Measurements from ENCODE around the gene PLPPR5. TPM values are rescaled to one million over a fixed set of nuclear protein-coding genes. Genes with fewer than 3 reads are reported as not detected.
A peak's percentile ranks its signal among the peaks of the same experiment; 100 is the strongest.

Gene PLPPR5
- total and polyA plus RNA-seq, 10 of the 15 experiments (the other 5 are each of a cell fraction or from before 2014, with no cell fraction given) = under 0.01 to 0.11 (median 0.02) TPM; not detected in 7

- no peak overlapping the region for H2AFZ ChIP-seq (ENCODE audit: control insufficient read depth, low read depth, low read length)
- no peak overlapping the region for H3K27ac ChIP-seq (ENCODE audit: control insufficient read depth, insufficient read depth)
- no peak overlapping the region for H3K4me2 ChIP-seq (ENCODE audit: control insufficient read depth, insufficient read depth)
- no peaks in the 10 kb centered on the region for H3K4me1 ChIP-seq (ENCODE audit: control insufficient read depth, insufficient read depth, low read length)
- intact Hi-C loops (cut with micrococcal nuclease; ENCODE audit: unreplicated experiment) (no loop called here), in situ Hi-C loops (cut with MboI) (no loop called here)
- 5% methylated on average over 1 of the region's 1 CpG for WGBS (ENCODE audit: insufficient coverage, insufficient replicate concordance, low lambda C conversion rate, missing lambda C conversion rate)
- no peaks in the 10 kb centered on the region for H3K79me2 ChIP-seq (ENCODE audit: control insufficient read depth, insufficient read depth, low read length)
- no peaks in the 10 kb centered on the region for H3K27me3 ChIP-seq (replicated peaks in 1 of 2; ENCODE audit: control insufficient read depth in 2 of 2, insufficient read depth in 2 of 2, low read length in 1 of 2)
- FAIRE-seq = no peak
- BruUV-seq (replicated peaks) = no TSS peak
- no peak for DNase-seq (ENCODE audit: low read depth, low spot score)
- no peak overlapping the region for H3K4me3 ChIP-seq
- POLR2A ChIA-PET = no interaction called here
- RAD21 ChIA-PET (ENCODE audit: unreplicated experiment) = interaction anchor here (1.4 kb wide), 1 partner anchor 16 kb away, joined by 4 read pairs; no protein-coding TSS in a partner anchor
- H4K20me1 ChIP-seq (ENCODE audit: control insufficient read depth, insufficient read depth) = no peaks in the 10 kb centered on the region
- SMC1A ChIA-PET (ENCODE audit: uncharacterized antibody, unreplicated experiment) = interaction anchor here (0.7 kb wide), 1 partner anchor 35 kb away, joined by 3 read pairs; no protein-coding TSS in a partner anchor
- TF ChIP-seq IKZF2 (IDR thresholded peaks at IDR 0.05) (no peak), SMAD5 (IDR thresholded peaks at IDR 0.05; ENCODE audit: low read depth) (no peak), BCLAF1 (IDR thresholded peaks at IDR 0.05) (no peak)
- no peaks in the 10 kb centered on the region for H3K36me3 ChIP-seq (ENCODE audit: control insufficient read depth in 2 of 2, insufficient read depth in 2 of 2, low read length in 1 of 2)
- no peak for ATAC-seq
- CTCF ChIA-PET = no interaction called here
- H3K9me3 ChIP-seq (replicated peaks; ENCODE audit: control insufficient read depth, insufficient read depth, low read length) = no peaks in the 10 kb centered on the region
- H3K9ac ChIP-seq (ENCODE audit: control insufficient read depth, insufficient read depth, low read length) = no peak overlapping the region
Measured at GRCh38 chr1:98924977-98925376, 79.7 kb downstream of the PLPPR5 start.

GRCh38 chr1:98923667-98924066, 81.0 kb downstream of the PLPPR5 start:
- ChIA-PET SMC1A (ENCODE audit: uncharacterized antibody, unreplicated experiment) (interaction anchor here (1.8 kb wide), 1 partner anchor 9 kb away, joined by 4 read pairs; no protein-coding TSS in a partner anchor), POLR2A (interaction anchor here (0.9 to 1.3 kb wide), 2 partner anchors 9 to 21 kb away, joined by 3 to 5 read pairs; no protein-coding TSS in a partner anchor), CTCF (interaction anchor here (1.2 to 1.4 kb wide), 2 partner anchors 14 to 16 kb away, joined by 3 read pairs; no protein-coding TSS in a partner anchor), RAD21 (ENCODE audit: unreplicated experiment) (interaction anchor here (1.1 to 1.4 kb wide), 3 partner anchors 11 to 52 kb away, joined by 3 to 6 read pairs (median 4); no protein-coding TSS in a partner anchor)
- H3K27me3 ChIP-seq (replicated peaks in 1 of 2; ENCODE audit: control insufficient read depth in 2 of 2, insufficient read depth in 2 of 2, low read length in 1 of 2) = no peaks in the 10 kb centered on the region
- in situ Hi-C loops (cut with MboI) (no loop called here), intact Hi-C loops (cut with micrococcal nuclease; ENCODE audit: unreplicated experiment) (no loop called here)
- no peaks in the 10 kb centered on the region for H3K4me1 ChIP-seq (ENCODE audit: control insufficient read depth, insufficient read depth, low read length)
- ATAC-seq (peak; percentile 80), DNase-seq (ENCODE audit: low read depth, low spot score) (no peak), FAIRE-seq (no peak)
- H3K4me3 ChIP-seq = no peak overlapping the region
- TF ChIP-seq EGR1 (IDR thresholded peaks at IDR 0.05; ENCODE audit: borderline replicate concordance in 1 of 2, low read depth in 2 of 2, low read length in 2 of 2) (no peak), RAD21 (IDR thresholded peaks at IDR 0.05; ENCODE audit: insufficient read depth, low read depth, low read length) (no peak), ATF7 (IDR thresholded peaks at IDR 0.05; ENCODE audit: low read depth) (0 out of 2 replicates have a peak, but pooled peaks have one; percentile 15), STAT1 (conservative IDR thresholded peaks at IDR 0.05) (no peak), EP300 (IDR thresholded peaks at IDR 0.05; ENCODE audit: borderline replicate concordance in 1 of 2, control insufficient read depth in 1 of 2, low read depth in 2 of 2, low read length in 2 of 2) (0 out of 4 replicates have a peak, but pooled peaks of 1 of the 2 experiments have one; percentile 9), MTA2 (IDR thresholded peaks at IDR 0.05; ENCODE audit: low read depth) (peak; percentile 49; the same call in 1 of the 2 replicates), IKZF2 (IDR thresholded peaks at IDR 0.05) (0 out of 4 replicates have a peak, but pooled peaks of 1 of the 2 experiments have one; percentile 11)
- 34% methylated on average over 4 of the region's 4 CpGs for WGBS (ENCODE audit: insufficient coverage, insufficient replicate concordance, low lambda C conversion rate, missing lambda C conversion rate)
- no peak overlapping the region for H3K27ac ChIP-seq (ENCODE audit: control insufficient read depth, insufficient read depth)
- BruUV-seq (replicated peaks) = no TSS peak
- no peak overlapping the region for H3K9ac ChIP-seq (ENCODE audit: control insufficient read depth, insufficient read depth, low read length)
- no peak overlapping the region for H3K4me2 ChIP-seq (ENCODE audit: control insufficient read depth, insufficient read depth)
- no peak overlapping the region for H2AFZ ChIP-seq (ENCODE audit: control insufficient read depth, low read depth, low read length)
- no peaks in the 10 kb centered on the region for H4K20me1 ChIP-seq (ENCODE audit: control insufficient read depth, insufficient read depth)
- H3K79me2 ChIP-seq (ENCODE audit: control insufficient read depth, insufficient read depth, low read length) = no peaks in the 10 kb centered on the region
- H3K9me3 ChIP-seq (replicated peaks; ENCODE audit: control insufficient read depth, insufficient read depth, low read length) = no peaks in the 10 kb centered on the region
- no peaks in the 10 kb centered on the region for H3K36me3 ChIP-seq (ENCODE audit: control insufficient read depth in 2 of 2, insufficient read depth in 2 of 2, low read length in 1 of 2)

Data from GM12878 (cell line).